GM19397 (cell line): ENCODE measurements around the gene OXTR.
"Not testable (repeated sequence)": the region's sequence is repeated elsewhere in the genome, so short reads cannot be mapped to it uniquely, and the experiment has no call there.

ENCODE experiments used
- ATAC-seq: cut with Tn5 transposase; IDR thresholded peaks from one replicate; pipeline ENCODE4 v1.9.1; 2021; ENCODE audit warnings: mild to moderate bottlenecking, moderate library complexity; ENCODE audit not compliant: unreplicated experiment

The OXTR gene

GRCh38 chr3:8743021-8743601 lies 26.3 kb downstream of the OXTR start:
- no peak for ATAC-seq

GRCh38 chr3:8741581-8742261 lies 27.7 kb downstream of the OXTR start:
- ATAC-seq, result no peak

GRCh38 chr3:8739757-8740504 lies 29.5 kb downstream of the OXTR start:
- ATAC-seq, result no peak

DNA sequence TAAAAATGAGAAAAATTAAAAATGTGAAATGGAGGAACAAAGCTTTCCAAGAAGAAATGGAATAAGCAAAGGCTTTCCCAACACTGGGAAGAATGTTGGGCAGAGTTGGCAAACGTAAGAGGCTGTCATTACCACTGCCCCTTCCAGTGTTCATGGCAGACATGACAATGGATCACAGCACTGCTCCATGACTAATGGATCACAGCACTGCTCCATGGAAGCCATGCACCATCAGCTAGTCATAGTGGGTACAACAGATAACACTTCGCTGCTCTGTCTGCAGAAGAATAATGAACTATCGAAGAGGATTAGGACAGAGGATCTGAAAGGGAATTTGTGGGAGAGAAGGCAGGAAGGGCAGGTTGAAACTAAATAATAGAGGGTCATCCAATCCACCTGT lies 30.8 kb downstream of the OXTR start:
- no peak for ATAC-seq

- no peak for ATAC-seq
Observed at GRCh38 chr3:8737823-8738222, 31.6 kb downstream of the OXTR start.

GRCh38 chr3:8737301-8737700 lies 32.1 kb downstream of the OXTR start:
- ATAC-seq, result no peak

DNA sequence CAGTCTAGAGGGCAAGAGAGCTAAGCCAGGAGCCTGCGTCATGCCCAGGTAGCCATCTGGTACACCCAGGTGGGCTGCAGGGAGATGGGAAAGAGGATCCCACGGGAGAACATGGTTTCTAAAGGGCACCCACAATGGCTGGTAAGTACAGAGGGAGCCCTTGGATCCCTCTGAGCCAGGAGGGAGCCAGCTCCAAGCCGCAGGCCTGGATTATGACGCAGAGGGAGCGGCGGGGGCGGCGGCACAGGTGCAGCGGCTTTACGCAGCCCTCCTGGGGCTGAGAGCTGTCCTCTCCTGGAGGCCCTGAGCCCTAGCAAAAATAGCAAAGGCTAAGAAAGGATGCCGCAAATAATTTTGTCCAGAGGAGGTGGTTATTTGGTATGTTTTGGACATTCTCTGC lies 33.0 kb downstream of the OXTR start:
- ATAC-seq, result no peak

DNA sequence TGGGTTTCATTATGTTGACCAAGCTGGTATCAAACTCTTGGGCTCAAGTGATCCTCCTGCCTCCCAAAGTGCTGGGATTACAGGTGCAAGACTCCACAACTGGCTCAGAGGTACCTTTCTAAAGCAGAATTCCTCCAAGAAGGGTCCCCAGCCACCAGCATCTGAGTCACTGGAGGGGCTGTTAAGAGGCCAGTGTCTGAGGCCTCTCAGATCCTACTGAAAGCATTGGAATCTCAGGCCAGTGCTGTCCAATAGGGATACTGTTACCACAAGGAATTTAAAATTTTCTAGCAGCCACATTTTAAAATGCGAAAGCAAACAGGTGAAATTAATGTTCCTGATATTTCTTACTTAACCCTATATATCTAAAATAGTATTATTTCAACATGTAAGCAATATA lies 34.5 kb downstream of the OXTR start:
- no peak for ATAC-seq

DNA sequence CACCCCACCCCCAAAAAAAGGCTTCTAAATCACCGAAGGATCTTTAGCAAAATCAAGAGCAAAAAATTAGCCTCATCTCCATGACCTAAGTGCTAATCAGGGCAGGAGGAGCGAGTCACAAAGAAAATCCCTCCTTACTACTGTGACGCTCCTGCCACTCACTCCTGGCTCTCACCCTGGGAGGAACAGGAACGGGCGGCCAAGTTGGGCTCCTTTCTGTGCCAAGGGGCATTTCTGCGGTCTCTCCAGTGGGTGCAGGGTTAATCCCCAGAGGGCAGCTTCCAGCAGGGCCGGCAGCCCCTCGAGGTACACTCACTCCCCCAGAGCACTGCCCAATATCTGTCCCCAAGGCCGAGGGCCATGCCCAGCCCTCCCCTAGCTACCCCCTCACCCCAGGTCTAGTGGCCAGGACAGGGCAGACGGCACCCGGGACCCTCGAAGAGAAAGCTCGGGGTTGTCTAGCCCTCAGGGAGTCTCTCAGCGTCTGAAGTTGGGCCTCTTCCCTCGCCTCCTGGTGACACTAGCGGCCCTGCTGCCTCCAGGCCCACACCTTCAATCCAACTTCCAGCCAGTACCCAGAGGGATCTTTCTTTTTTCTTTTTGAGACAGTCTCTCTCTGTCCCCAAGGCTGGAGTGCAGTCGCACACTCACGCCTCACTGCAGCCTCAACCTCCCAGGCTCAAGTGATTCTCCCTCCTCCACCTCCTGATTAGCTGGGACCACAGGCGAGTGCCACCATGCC lies 35.1 kb downstream of the OXTR start:
- no peak for ATAC-seq

DNA sequence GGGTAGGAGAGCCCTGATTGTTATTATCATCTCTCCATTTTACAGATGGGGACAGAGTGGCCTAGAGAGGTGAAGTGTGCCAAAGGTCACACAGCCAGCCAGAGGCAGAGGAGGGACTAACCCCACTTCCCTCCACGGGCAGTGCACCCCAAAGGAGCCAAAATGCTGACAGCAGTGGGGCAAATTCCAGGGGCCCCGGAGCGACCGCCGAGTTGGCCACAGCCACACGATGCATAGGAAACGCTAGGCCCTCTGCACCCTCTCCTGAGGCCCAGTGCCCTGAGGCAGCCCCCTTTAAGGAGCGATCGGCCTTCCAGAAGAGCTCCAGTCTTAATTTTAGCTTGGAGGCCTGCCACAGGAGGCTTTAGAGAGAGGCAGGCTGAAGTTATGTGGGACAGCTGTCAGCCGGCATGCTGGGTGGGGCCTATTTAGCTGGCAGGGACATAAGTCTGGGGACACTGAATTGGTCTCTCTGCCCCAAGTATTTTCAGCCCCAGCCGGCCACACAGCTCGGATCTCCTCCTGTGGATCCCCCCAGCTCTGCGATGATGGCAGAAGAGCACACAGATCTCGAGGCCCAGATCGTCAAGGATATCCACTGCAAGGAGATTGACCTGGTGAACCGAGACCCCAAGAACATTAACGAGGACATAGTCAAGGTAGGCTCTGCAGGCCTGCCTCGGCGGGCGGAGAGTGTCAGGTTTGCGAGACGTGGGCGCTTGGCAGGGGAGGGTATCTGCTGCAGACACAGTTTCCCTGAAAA lies 35.9 kb downstream of the OXTR start, which contains the start of gene CAV3:
Gene CAV3 (plus strand): TSS at position 471 of the 763 bp plus-strand sequence. CDS start 75 bp downstream, at position 546.
- no peak for ATAC-seq

- no peak for ATAC-seq
Observed at GRCh38 chr3:8732413-8732812, 37.0 kb downstream of the OXTR start.

DNA sequence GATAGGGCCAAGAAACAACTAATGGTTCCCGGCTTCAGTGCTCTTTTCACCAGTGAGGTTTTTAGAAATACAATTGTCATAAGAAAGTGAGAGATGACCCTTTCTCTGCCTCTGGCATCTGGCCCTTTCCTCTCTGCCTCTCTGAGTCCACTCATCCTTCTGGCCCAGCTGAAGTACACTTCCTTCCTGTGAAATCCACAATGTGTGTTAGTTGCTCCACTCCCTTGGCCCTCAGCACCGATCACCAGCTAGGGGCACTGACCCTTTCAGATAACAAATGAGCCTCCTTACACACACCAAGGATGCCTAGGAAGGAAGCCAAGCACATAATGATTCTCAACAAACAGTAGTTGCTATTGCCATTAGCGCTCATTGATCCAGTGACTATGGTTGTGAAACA lies 38.8 kb downstream of the OXTR start:
- no peak for ATAC-seq

DNA sequence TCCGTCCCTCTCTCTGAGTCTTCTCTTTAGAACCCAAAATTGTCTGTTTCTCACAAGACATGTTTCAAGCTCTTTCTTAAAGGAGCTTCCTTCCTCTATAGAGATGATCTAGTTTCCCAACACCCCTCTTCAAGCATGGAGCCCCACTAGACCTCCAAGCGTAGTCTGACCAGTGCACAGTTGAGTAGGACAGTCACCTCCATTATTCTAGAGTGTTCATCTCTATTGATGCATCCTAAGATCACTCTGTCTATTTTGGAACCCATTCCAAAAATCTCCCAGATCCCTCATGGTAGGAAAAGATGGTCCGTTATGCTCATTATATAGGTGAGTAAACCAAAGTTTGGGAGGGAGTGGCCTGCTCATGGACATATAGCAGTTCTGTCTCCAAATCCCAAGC lies 39.9 kb downstream of the OXTR start:
- ATAC-seq, result no peak

- ATAC-seq, result no peak
Observed at GRCh38 chr3:8727605-8728512, 41.6 kb downstream of the OXTR start.

- ATAC-seq, result no peak
Observed at GRCh38 chr3:8724108-8724752, 45.2 kb downstream of the OXTR start.

DNA sequence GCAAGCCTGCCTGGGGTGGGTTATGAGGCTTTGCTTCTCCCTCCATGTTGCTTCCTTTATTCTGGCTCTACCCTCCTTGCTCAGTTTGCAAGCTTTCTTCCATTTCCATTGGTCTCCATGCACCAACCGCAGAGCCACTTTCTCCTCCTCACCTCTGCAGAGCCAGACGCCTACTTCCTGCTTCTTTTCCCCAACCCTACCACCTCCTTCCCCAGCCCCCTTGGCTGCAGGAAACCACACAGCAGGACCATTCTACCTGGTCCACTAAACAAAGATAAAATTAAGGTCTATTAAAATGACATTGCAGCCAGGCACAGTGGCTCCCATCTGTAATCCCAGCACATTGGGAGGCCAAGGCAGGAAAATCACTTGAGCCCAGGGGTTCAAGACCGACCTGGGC lies 45.8 kb downstream of the OXTR start:
- ATAC-seq, result no peak

GRCh38 chr3:8722808-8723207 lies 46.6 kb downstream of the OXTR start:
- ATAC-seq, result no peak

- not testable (repeated sequence) for ATAC-seq
Observed at GRCh38 chr3:8715757-8716156, 53.7 kb downstream of the OXTR start.
